ENCODE results near the gene TOB2. TPM values are rescaled to one million over a fixed set of nuclear protein-coding genes. Genes with fewer than 3 reads are reported as not detected.

Gene TOB2
- polyA plus RNA-seq (2012; ENCODE audit: missing spikeins) = 7.9 TPM

- DNase-seq (ENCODE audit: insufficient read length) (peak; percentile 62), FAIRE-seq (peak; percentile 93)
- peak; percentile 98 for TF ChIP-seq TAF1 (IDR thresholded peaks at IDR 0.05; ENCODE audit: borderline replicate concordance, low read depth, low read length)
- TF ChIP-seq POLR2A (IDR thresholded peaks at IDR 0.05; ENCODE audit: low read depth, low read length) = peak; percentile 99
- peak; percentile 99 for TF ChIP-seq POLR2AphosphoS5 (IDR thresholded peaks at IDR 0.05; ENCODE audit: low read depth, low read length)
Observed at GRCh38 chr22:41446639-41447434, at the start of gene TOB2. Gene TOB2, minus strand, starts transcription at chr22:41446801. Its CDS starts 9,456 bp downstream, at chr22:41437345.

- TF ChIP-seq POLR2AphosphoS5 (IDR thresholded peaks at IDR 0.05; ENCODE audit: low read depth, low read length) (no peak), POLR2A (IDR thresholded peaks at IDR 0.05; ENCODE audit: low read depth, low read length) (no peak), TAF1 (IDR thresholded peaks at IDR 0.05; ENCODE audit: borderline replicate concordance, low read depth, low read length) (no peak)
- DNase-seq (ENCODE audit: insufficient read length) (no peak), FAIRE-seq (no peak)
Observed at GRCh38 chr22:41491374-41492100, 44.9 kb upstream of the TOB2 start.

- TF ChIP-seq POLR2AphosphoS5 (IDR thresholded peaks at IDR 0.05; ENCODE audit: low read depth, low read length) (no peak), POLR2A (IDR thresholded peaks at IDR 0.05; ENCODE audit: low read depth, low read length) (no peak), TAF1 (IDR thresholded peaks at IDR 0.05; ENCODE audit: borderline replicate concordance, low read depth, low read length) (no peak)
- FAIRE-seq (no peak), DNase-seq (ENCODE audit: insufficient read length) (no peak)
Observed at GRCh38 chr22:41488596-41489385, 42.2 kb upstream of the TOB2 start.

GRCh38 chr22:41488076-41488475, 41.5 kb upstream of the TOB2 start:
- TF ChIP-seq POLR2AphosphoS5 (IDR thresholded peaks at IDR 0.05; ENCODE audit: low read depth, low read length) (no peak), POLR2A (IDR thresholded peaks at IDR 0.05; ENCODE audit: low read depth, low read length) (no peak), TAF1 (IDR thresholded peaks at IDR 0.05; ENCODE audit: borderline replicate concordance, low read depth, low read length) (no peak)
- DNase-seq (ENCODE audit: insufficient read length) = no peak
- FAIRE-seq = no peak

- DNase-seq (ENCODE audit: insufficient read length) (no peak), FAIRE-seq (no peak)
- TF ChIP-seq POLR2A (IDR thresholded peaks at IDR 0.05; ENCODE audit: low read depth, low read length) (no peak), POLR2AphosphoS5 (IDR thresholded peaks at IDR 0.05; ENCODE audit: low read depth, low read length) (no peak), TAF1 (IDR thresholded peaks at IDR 0.05; ENCODE audit: borderline replicate concordance, low read depth, low read length) (no peak)
Observed at GRCh38 chr22:41487037-41487935, 40.7 kb upstream of the TOB2 start.

- TF ChIP-seq POLR2A (IDR thresholded peaks at IDR 0.05; ENCODE audit: low read depth, low read length) = no peak
- TF ChIP-seq POLR2AphosphoS5 (IDR thresholded peaks at IDR 0.05; ENCODE audit: low read depth, low read length) = no peak
- TF ChIP-seq TAF1 (IDR thresholded peaks at IDR 0.05; ENCODE audit: borderline replicate concordance, low read depth, low read length) = no peak
- FAIRE-seq (no peak), DNase-seq (ENCODE audit: insufficient read length) (no peak)
Observed at GRCh38 chr22:41485033-41485432, 38.4 kb upstream of the TOB2 start.

GRCh38 chr22:41482319-41482935, 35.8 kb upstream of the TOB2 start:
- DNase-seq (ENCODE audit: insufficient read length) (no peak), FAIRE-seq (peak; percentile 92)
- no peak for TF ChIP-seq TAF1 (IDR thresholded peaks at IDR 0.05; ENCODE audit: borderline replicate concordance, low read depth, low read length)
- TF ChIP-seq POLR2A (IDR thresholded peaks at IDR 0.05; ENCODE audit: low read depth, low read length) = no peak
- no peak for TF ChIP-seq POLR2AphosphoS5 (IDR thresholded peaks at IDR 0.05; ENCODE audit: low read depth, low read length)

- TF ChIP-seq POLR2AphosphoS5 (IDR thresholded peaks at IDR 0.05; ENCODE audit: low read depth, low read length) (no peak), POLR2A (IDR thresholded peaks at IDR 0.05; ENCODE audit: low read depth, low read length) (no peak), TAF1 (IDR thresholded peaks at IDR 0.05; ENCODE audit: borderline replicate concordance, low read depth, low read length) (no peak)
- no peak for FAIRE-seq
- DNase-seq (ENCODE audit: insufficient read length) = no peak
Observed at GRCh38 chr22:41481925-41482318, 35.3 kb upstream of the TOB2 start.

- DNase-seq (ENCODE audit: insufficient read length) (no peak), FAIRE-seq (peak; percentile 70)
- TF ChIP-seq POLR2AphosphoS5 (IDR thresholded peaks at IDR 0.05; ENCODE audit: low read depth, low read length) (no peak), POLR2A (IDR thresholded peaks at IDR 0.05; ENCODE audit: low read depth, low read length) (no peak), TAF1 (IDR thresholded peaks at IDR 0.05; ENCODE audit: borderline replicate concordance, low read depth, low read length) (no peak)
Observed at GRCh38 chr22:41481131-41481830, 34.7 kb upstream of the TOB2 start.
